22Rv1 (cell line): ENCODE results near the gene SLC25A28.

Experiments used
- H3K27ac ChIP-seq: fragments of 450-650 bp; 2 replicates; pipeline ENCODE4 v1.5.1; 2017
- CTCF ChIP-seq: fragments of 450-650 bp; IDR thresholded peaks from 2 replicates; pipeline ENCODE4 v1.5.1; 2017; ENCODE audit warnings: mild to moderate bottlenecking
- ZFX ChIP-seq: fragments of 450-650 bp; IDR thresholded peaks from 2 replicates; pipeline ENCODE4 v1.6.1; 2017; ENCODE audit warnings: antibody characterized with exemption, borderline replicate concordance

The SLC25A28 gene, protein sequence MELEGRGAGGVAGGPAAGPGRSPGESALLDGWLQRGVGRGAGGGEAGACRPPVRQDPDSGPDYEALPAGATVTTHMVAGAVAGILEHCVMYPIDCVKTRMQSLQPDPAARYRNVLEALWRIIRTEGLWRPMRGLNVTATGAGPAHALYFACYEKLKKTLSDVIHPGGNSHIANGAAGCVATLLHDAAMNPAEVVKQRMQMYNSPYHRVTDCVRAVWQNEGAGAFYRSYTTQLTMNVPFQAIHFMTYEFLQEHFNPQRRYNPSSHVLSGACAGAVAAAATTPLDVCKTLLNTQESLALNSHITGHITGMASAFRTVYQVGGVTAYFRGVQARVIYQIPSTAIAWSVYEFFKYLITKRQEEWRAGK

GRCh38 chr10:99619851-99620710, at the start of gene SLC25A28:
SLC25A28 (minus strand) TSS chr10:99620439; CDS start chr10:99620335, 104 bp downstream.
- peak within 1 kb of the TSS; percentile 100 for H3K27ac ChIP-seq
- no peak for TF ChIP-seq CTCF
- no peak for TF ChIP-seq ZFX

DNA sequence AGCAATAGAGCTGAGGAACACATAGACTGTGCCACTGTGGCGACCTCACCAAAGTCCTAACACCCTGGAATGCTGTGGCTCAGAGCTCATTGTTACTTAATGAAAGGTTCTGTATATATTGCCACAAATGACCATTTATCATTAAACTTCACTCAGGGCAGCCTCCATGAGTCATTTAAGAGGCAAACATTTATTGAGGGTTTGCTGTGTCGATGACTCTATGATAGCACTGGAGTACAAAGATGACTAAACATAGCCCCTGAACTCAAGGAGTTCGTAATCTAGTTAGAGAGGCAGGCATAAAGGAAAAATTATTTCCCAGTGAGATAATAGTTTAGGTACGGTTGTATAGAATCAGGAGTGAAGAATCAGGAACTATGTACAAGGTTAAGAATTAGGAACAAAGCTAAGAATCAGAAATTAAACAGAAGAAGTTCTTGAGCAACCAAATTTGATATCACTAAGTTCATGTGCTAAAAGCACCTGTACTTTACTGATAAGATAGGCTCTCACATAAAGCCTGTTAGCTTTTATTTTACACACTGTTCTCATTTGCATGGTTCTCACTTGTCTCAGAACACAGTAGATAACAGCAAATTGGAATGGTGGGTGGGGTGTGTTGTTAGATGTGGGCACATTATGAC, 47.0 kb upstream of the SLC25A28 start:
- TF ChIP-seq CTCF (no peak), ZFX (no peak)
- H3K27ac ChIP-seq: no peak overlapping the region

GRCh38 chr10:99665304-99665703, 45.1 kb upstream of the SLC25A28 start:
- no peak overlapping the region for H3K27ac ChIP-seq
- no peak for TF ChIP-seq ZFX
- no peak for TF ChIP-seq CTCF

GRCh38 chr10:99661377-99661763, 41.1 kb upstream of the SLC25A28 start:
- TF ChIP-seq ZFX: no peak
- TF ChIP-seq CTCF: no peak
- no peak overlapping the region for H3K27ac ChIP-seq

DNA sequence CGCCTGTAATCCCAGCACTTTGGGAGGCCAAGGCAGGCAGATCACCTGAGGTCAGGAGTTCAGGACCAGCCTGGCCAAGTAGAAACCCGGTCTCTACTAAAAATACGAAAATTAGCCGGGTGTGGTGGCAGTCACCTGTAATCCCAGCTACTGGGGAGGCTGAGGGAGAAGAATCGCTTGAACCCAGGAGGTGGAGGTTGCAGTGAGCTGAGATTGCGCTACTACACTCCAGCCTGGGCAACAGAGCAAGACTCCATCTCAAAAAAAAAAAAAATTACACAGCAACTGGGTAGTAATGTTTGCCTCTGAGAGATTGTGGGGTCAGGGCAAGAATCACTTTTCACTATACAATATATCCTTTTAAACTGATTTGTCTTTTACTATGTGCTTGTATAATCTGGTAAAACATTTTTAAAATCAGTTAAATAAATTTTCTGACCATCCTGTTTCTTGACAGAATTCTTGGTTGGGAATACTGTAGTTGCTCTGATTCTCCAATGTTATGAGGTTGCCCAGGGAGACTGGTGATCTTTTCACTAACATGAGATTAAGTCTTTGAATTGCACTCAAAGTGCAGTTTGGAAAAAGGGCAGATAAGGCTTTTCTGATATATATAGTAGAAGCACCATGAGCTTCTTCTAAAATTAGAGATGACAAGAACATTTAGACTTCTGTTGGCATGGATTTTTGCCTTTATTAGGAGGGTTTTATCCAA, 40.6 kb upstream of the SLC25A28 start:
- no peak overlapping the region for H3K27ac ChIP-seq
- no peak for TF ChIP-seq ZFX
- TF ChIP-seq CTCF: no peak

- TF ChIP-seq CTCF: no peak
- TF ChIP-seq ZFX: no peak
- H3K27ac ChIP-seq: peak overlapping the region; percentile 58
Measured at GRCh38 chr10:99659868-99660366, 39.7 kb upstream of the SLC25A28 start.
